ENCODE data around the gene SECISBP2L.

DNA sequence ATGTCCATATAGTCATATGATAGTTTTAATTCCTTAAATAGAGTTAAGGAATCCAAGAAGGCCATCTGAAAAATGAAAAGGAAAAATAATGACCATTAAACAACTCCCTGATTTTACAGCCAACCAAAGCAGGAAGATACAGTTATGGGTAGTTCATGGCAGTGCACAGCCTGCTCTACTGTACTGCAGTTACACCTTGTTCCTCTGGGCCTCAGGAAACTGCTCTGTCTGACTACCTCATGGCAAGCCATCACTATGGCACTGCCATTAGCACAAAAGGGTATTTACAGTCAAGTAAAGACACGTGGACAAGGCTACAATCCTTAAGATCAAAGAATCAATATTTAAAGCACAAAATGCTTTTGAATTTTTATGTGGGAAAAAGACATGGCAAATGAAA, 19.5 kb downstream of the SECISBP2L start:
- TF ChIP-seq, protein P1, sequence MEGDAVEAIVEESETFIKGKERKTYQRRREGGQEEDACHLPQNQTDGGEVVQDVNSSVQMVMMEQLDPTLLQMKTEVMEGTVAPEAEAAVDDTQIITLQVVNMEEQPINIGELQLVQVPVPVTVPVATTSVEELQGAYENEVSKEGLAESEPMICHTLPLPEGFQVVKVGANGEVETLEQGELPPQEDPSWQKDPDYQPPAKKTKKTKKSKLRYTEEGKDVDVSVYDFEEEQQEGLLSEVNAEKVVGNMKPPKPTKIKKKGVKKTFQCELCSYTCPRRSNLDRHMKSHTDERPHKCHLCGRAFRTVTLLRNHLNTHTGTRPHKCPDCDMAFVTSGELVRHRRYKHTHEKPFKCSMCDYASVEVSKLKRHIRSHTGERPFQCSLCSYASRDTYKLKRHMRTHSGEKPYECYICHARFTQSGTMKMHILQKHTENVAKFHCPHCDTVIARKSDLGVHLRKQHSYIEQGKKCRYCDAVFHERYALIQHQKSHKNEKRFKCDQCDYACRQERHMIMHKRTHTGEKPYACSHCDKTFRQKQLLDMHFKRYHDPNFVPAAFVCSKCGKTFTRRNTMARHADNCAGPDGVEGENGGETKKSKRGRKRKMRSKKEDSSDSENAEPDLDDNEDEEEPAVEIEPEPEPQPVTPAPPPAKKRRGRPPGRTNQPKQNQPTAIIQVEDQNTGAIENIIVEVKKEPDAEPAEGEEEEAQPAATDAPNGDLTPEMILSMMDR (IDR thresholded peaks at IDR 0.05): no peak
- no peak for TF ChIP-seq ZFX (IDR thresholded peaks at IDR 0.05; ENCODE audit: borderline replicate concordance)

All from 22Rv1 (cell line).